ENCODE data around the gene WRAP53. TPM values are rescaled to one million over a fixed set of nuclear protein-coding genes. Genes with fewer than 3 reads are reported as not detected.
A peak's percentile ranks its signal among the peaks of the same experiment; 100 is the strongest.
"Not testable (repeated sequence)": the region's sequence is repeated elsewhere in the genome, so short reads cannot be mapped to it uniquely, and the experiment has no call there.

WRAP53 gene
- 5.6 TPM for total RNA-seq
- long read RNA-seq, full-length matches to known transcripts, result 2 of 2 reads
- long read RNA-seq, partial matches to known transcripts, result 0 of 2 reads
- long read RNA-seq, other reads (novel, unspliced or antisense), result 0 of 2 reads

DNA sequence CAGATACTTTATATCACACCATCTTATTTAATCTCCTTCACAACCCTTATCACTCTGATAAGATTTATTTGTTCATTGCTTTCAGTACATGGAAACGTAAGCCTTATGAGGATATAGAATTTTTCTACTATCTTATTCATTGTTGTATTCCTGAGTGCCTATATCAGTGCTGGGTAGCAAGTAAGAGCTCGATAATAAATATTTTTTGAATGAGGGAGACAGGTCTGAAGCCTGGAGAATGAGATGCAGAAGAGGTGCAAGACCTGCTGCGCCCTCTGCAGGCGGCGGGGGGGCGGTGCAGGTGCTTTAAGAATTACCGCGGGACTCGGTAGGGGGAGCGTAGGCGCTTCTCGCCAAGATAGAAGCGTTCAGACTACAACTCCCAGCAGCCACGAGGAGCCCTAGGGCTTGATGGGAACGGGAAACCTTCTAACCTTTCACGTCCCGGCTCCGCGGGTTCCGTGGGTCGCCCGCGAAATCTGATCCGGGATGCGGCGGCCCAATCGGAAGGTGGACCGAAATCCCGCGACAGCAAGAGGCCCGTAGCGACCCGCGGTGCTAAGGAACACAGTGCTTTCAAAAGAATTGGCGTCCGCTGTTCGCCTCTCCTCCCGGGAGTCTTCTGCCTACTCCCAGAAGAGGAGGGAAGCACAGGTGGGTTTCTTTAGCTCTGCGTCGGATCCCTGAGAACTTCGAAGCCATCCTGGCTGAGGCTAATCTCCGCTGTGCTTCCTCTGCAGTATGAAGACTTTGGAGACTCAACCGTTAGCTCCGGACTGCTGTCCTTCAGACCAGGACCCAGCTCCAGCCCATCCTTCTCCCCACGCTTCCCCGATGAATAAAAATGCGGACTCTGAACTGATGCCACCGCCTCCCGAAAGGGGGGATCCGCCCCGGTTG, at the start of gene WRAP53:
Gene WRAP53 (plus strand): TSS at position 570 of the 900 bp plus-strand sequence. CDS start 172 bp downstream, at position 742.
- peak; percentile 98 for DNase-seq (ENCODE audit: missing footprints)
- intact Hi-C loops (cut with DNase I), result loop anchor here (1.0 to 5.0 kb wide), 3 partner anchors 36 to 105 kb away; partner anchors contain the start of genes ATP1B2 and MPDU1
- ATAC-seq, result peak; percentile 96

DNA sequence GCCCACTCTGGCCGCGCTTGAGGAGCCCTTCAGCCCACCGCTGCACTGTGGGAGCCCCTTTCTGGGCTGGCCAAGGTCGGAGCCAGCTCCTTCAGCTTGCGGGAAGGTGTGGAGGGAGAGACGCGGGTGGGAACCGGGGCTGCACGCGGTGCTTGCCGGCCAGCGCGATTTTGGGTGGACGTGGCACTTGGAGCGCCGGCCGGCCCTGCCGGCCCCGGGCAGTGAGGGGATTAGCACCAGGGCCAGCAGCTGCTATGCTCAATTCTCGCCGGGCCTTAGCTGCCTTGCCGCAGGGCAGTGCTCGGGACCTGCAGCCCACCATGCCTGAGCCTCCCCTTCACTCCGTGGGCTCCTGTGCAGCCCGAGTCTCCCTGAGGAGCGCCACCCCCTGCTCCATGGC, 47.5 kb upstream of the WRAP53 start:
- ATAC-seq, result no peak
- intact Hi-C loops (cut with DNase I), result no loop called here
- no peak for DNase-seq (ENCODE audit: missing footprints)

DNA sequence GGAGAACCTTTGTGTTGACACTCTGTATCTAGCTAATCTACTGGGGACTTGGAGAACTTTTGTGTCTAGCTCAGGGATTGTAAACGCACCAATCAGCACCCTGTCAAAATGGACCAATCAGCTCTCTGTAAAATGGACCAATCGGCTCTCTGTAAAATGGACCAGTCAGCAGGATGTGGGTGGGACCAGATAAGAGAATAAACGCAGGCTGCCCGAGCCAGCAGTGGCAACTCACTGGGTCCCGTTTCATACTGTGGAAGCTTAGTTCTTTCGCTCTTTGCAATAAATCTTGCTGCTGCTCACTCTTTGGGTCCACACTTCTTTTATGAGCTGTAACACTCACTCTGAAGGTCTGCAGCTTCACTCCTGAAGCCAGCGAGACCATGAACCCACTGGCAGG, 46.6 kb upstream of the WRAP53 start:
- intact Hi-C loops (cut with DNase I); ATAC-seq; DNase-seq (ENCODE audit: missing footprints): not testable (repeated sequence)

DNA sequence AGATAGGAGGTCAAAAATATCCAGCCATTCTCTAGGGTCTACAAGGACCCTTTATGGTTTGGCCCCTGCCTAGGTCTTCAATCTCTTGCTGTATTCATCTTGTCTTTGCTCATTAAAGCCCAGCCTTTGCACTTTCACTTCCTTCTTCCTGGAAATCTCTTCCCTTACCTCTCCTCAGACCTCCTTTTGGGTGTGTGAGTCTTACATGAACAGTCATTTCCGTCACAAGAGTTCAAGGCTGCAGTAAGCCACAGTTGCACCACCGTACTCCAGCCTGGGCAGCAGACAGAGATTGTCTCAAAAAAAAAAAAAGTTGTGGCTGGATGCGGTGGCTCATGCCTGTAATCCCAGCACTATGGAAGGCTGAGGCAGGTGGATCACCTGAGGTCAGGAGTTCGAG, 43.5 kb upstream of the WRAP53 start:
- ATAC-seq, result no peak
- no peak for DNase-seq (ENCODE audit: missing footprints)
- intact Hi-C loops (cut with DNase I), result no loop called here

DNA sequence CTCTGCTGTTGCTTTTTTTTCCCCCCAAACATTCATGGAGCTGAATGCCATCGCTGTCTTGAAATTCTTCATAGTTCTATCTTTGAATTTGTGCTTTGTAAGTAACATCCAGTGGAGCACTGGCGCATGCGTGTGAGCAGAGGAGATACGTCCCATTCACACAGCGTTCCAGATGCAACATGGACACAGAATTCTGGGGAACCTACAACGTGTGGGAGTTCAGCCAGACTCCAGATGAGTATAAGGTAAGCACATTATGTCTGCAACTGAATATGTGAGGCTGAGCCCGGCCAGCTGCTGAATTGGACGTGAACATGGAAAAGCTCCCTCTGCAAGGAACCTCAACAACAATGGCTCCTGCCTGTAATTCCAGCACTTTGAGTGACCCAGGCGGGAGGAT, 41.8 kb upstream of the WRAP53 start:
- ATAC-seq, result no peak
- no peak for DNase-seq (ENCODE audit: missing footprints)
- intact Hi-C loops (cut with DNase I), result no loop called here

DNA sequence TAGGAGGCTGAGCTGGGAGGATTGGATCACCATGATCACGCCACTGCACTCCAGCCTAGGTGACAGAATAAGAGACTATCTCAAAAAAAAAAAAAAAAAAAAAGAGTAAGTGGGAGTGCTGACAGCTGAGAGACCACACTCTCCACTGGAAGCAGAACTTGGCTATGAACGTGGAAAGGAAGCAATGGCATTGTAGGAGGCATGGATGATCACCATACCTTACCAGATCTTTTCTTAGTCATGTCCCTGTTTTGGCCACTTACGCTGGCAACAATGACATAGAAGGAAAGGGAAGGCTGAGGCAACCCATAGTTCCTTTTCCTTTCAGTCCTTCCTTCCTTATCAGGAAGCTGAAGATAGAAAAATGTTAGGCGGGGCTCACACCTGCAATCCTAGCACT, 41.3 kb upstream of the WRAP53 start:
- DNase-seq (ENCODE audit: missing footprints) (no peak), ATAC-seq (no peak)
- intact Hi-C loops (cut with DNase I), result no loop called here

DNA sequence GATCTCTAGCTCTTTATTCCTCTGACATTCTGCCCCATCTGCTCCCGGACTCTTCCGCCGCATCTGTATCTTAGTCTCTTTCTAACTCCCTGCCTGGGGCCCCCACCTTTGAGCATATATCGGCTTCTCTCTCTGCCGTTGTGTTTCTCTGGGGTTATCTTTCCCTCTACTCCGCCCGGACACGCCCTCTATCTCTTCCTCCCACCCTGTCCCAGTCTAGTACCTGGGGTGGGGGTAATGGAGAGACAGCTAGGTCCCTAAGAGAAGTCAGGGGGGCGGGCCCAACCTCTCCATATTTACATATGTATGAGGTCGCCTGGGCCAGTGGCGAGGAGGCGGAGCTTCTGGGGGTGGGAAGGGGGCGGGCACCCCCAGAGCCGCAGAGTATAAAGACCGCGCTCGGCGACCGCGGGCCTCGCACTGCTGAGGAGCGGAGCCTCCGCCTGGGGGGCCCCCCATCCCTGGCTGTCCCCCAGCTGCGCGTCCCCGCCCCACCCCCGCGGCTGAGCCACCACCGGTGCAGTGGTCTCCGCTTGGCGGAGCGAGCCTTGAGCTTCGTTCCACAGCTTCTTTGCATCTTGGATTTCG, 37.7 kb upstream of the WRAP53 start, which contains the start of gene ATP1B2:
Gene ATP1B2 (plus strand): TSS at position 418 of the 588 bp plus-strand sequence. CDS start 593 bp downstream, outside the sequence.
- ATAC-seq, result peak; percentile 87
- intact Hi-C loops (cut with DNase I), result loop anchor here (5.0 kb wide), 1 partner anchor 37 kb away; the partner anchor contains the start of genes TP53 and WRAP53
- peak; percentile 90 for DNase-seq (ENCODE audit: missing footprints)

DNA sequence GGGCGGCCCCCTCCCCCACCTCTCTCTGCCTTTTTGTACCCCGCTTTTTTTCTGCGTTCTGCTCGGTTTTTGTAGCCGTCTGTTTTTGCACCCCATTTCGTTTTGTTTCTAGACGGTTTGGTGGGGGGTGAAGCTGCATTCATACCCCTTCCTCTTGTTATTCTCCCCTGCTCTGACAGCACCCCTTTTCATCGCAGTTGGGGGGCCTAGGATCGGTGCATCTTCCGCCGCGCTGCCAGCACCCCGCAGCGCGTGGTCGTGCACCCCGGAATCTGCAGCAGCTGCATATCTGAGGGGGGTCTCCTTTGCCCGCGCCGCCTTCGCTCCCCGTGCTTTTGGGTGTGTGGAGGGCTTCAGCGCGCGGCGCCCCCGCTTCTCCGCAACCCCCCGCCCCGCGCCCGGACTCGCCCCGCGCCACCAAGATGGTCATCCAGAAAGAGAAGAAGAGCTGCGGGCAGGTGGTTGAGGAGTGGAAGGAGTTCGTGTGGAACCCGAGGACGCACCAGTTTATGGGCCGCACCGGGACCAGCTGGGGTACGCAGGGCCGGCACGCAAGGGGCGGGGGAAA, 37.1 kb upstream of the WRAP53 start:
- ATAC-seq, result peak; percentile 26

DNA sequence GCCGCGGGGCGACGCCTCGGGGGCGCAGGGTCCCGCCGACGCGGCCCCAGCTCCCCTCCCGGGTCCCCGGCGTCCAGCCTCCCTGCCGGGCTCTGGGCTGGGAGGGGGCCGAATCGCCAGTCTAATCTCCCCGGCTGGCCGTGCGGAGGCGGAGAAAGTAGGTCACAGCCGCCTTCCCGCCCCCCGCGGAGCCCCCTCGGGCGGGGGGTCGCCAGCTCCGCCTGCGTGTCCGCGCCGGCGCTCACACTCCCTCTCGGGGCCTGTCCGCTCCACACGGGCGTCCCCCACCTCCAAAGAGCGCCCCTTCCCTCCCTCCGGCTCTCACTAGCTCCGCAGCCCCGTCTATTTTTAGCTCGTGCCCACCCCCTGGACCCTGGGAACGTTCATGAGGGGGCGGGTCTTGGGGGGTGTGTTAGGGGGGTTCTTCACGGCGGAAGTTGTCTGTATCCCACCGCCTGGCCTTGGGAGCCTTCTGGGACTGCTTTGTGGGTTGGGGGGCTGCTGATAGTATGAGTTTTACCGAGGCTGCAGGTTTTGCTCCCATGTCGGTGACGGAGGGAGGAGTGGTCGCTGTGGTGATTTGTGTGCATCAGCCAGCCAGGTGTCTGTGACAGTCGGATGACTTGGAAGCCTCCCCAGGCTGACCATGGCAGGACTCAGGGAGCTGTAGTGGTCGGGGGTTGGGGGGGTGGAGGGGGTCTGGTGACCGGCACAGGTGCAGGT, 36.5 kb upstream of the WRAP53 start:
- ATAC-seq (peak; percentile 23), DNase-seq (ENCODE audit: missing footprints) (no peak)
- intact Hi-C loops (cut with DNase I), result loop anchor here (5.0 kb wide), 1 partner anchor 35 kb away; the partner anchor contains the start of genes TP53 and WRAP53

More for the DNA sequence above, 37.1 kb upstream of the WRAP53 start:
- intact Hi-C loops (cut with DNase I), result loop anchor here (5.0 kb wide), 1 partner anchor 36 kb away; the partner anchor contains the start of genes TP53 and WRAP53
- DNase-seq (ENCODE audit: missing footprints), result no peak

DNA sequence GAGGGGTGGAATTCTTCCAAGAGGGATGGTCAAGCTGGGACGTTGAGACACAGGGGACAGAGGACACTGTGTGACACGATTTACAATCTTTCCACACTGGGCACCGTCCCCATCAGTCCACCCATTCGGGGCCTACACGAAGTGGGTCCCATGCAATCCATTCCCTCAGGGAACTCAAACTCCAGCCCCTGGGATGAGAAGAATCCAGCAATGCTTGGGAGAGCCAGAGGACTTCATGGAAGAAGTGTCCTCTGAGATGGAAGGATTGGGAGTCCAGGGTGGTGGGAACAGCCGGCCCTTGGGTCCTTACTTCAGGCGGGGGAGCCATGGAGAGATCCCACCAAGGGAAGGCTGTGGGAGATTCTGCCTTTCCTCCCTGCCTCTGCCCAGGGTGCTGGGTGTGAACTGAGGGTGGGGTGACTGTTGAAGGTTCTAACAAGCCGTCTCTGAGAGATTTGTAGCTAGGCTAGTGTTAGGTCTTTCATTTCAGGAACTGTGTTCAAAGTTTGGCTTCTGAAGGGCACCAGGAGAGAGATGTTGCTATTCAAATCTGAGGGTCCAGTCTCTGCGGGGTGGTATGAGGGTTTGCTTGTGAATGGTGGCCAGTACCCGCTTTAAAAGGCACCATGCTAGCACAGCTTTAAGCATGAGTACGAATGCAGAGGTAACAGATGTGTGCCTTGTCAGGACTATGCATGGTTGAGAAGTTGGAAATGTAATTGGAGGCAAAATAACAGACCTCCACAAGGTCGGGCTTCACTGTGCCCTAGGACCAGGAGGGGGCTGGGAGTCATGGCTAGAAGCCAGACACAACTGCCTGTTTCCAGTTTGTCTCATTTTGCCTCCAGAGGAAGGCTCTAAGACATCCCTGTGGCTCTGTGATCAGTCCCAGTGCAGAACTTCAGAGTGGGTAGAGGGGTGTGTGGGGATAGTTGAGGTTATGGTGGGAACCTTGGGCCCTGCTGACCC, 35.6 kb upstream of the WRAP53 start:
- no peak for ATAC-seq
- DNase-seq (ENCODE audit: missing footprints), result no peak
- intact Hi-C loops (cut with DNase I), result loop anchor here (5.0 kb wide), 1 partner anchor 35 kb away; the partner anchor contains the start of genes TP53 and WRAP53

DNA sequence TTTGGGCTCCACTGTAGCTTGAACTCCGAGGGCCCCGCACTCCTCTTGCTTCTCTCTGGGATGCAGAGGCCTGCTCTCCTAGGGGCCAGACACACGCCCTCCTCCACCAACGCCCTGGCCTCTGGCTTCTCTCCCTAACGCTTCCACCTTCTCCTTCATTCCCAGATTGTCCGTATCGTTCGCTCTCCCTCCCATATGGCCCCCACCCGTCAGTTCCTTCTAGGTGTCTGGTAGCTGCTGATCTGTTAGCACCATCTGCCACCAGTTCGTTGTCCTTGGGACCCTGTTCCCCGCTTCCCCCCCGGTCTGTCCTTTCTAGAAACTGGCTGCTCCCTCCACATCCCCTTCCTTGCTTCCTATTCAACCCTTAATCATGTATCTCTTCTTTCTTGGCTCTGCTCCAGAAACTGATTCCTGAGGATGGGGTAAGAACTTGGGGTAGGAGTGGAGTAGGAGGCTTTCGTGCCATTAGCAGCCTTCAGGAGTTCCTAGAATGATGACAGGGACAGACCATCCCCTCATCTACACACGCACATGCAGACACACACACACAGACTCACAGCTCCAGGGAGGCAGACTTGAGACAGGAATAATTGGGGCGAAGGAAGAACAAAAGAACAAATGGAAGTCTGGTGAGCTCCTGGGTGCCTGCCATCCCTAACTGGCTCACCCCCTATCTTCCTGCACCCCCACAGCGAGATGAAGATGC, 33.3 kb upstream of the WRAP53 start:
- DNase-seq (ENCODE audit: missing footprints) (no peak), ATAC-seq (no peak)
- intact Hi-C loops (cut with DNase I), result loop anchor here (5.0 kb wide), 1 partner anchor 32 kb away; the partner anchor contains the start of genes TP53 and WRAP53

DNA sequence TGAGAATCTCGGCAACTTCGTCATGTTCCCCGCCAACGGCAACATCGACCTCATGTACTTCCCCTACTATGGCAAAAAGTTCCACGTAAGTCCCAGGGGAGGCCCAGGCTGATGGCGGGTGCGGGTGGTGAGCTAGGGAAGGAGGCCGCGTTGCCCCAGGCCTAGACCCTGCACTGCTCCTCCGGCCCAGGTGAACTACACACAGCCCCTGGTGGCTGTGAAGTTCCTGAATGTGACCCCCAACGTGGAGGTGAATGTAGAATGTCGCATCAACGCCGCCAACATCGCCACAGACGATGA, 32.8 kb upstream of the WRAP53 start:
- ATAC-seq (no peak), DNase-seq (ENCODE audit: missing footprints) (no peak)
- intact Hi-C loops (cut with DNase I), result no loop called here

DNA sequence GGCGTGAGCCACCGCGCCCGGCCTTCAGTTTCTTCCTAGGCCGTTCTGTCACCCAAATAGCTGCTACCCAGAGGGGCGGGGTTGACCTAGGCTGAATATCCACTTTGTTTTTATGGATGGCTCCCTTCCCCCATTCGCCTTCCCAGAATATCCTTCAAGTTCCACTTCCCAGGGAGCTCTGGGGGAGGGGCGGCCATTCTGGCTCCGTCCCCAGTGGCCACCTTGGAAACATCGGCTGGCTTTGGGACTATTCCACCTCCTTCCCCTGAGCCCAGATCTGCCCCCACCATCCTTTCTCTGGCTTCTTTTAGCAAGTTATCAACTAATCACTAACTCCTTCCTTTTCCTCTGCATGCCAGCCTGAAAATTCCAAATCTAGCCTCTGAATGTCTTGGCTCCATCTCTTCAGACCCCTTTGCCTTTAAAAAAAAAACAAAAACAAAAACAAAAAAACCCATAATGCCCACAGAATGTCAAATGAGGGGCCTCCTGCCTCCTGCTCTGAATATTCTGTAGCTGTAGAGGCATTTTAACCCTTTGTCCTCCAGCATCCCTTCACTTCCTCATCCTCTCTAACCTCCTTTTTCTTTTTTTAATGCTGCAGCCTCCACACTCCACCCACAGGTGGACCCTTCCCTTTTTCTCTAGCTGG, 31.2 kb upstream of the WRAP53 start:
- intact Hi-C loops (cut with DNase I), result no loop called here
- ATAC-seq (peak; percentile 56), DNase-seq (ENCODE audit: missing footprints) (no peak)

DNA sequence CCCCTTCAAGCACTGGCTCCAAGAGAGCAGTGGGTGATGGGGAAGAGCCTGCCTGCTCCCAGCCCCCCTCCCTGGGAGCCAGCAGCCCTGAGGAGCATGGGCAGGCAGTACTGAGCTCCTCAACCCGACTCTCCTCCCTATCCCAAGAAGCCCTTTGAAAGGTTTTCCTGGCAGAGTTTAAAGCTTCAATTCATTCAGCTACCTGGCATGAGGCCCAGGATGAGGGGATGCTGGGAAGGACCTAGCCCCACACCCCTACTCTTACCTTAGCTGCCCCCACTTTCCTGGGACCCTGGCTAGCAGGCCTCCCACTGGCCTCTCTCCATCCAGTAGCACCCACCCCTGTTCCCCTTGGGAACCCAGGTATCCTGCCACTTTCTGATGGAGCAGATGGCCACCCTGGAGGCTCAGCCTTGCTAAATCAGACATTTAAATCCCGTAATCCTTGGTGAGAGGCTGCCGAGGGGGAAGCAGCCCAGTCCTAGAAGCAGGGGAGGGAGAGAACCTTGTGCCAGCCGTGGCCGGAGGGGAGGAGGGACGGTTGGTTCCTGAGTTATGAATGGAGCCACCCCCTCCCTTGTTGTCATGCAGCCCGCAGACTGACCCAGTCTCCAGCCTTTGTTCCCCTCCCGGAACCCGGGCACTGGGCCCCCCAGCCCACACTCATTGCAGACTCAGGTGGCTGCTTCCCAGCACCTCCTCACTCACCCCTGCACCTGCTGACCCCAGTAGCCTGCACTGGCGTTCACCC, 20.4 kb upstream of the WRAP53 start:
- DNase-seq (ENCODE audit: missing footprints) (no peak), ATAC-seq (no peak)
- intact Hi-C loops (cut with DNase I), result no loop called here

DNA sequence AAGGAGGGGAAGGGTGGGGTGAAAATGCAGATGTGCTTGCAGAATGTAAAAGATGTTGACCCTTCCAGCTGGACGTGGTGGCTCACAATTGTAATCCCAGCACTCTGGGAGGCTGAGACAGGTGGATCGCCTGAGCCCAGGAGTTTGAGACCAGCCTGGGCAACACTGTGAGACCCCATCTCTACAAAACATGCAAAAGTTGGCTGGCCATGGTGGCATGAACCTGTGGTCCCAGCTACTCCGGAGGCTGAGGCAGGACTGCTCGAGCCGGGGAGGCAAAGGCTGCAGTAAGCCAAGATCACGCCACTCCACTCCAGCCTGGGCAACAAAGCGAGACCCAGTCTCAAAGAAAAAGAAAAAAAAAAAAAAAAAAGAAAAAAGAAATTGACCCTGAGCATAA, 19.8 kb upstream of the WRAP53 start:
- intact Hi-C loops (cut with DNase I), result no loop called here
- DNase-seq (ENCODE audit: missing footprints), result no peak
- no peak for ATAC-seq

DNA sequence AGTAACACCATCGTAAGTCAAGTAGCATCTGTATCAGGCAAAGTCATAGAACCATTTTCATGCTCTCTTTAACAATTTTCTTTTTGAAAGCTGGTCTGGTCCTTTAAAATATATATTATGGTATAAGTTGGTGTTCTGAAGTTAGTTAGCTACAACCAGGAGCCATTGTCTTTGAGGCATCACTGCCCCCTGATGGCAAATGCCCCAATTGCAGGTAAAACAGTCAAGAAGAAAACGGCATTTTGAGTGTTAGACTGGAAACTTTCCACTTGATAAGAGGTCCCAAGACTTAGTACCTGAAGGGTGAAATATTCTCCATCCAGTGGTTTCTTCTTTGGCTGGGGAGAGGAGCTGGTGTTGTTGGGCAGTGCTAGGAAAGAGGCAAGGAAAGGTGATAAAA, 15.0 kb upstream of the WRAP53 start:
- intact Hi-C loops (cut with DNase I), result no loop called here
- ATAC-seq, result no peak
- no peak for DNase-seq (ENCODE audit: missing footprints)

All from Right ventricle myocardium inferior (tissue), 1 donor.